Keratinocyte (primary cell): Measurements from ENCODE around the gene IFNL2. TPM values are rescaled to one million over a fixed set of nuclear protein-coding genes. Genes with fewer than 3 reads are reported as not detected.

Experiments
- DNase-seq: peaks from one replicate; pipeline ENCODE4 v3.0.0-alpha.2; 2011; ENCODE audit warnings: low read depth, missing footprints, low spot score
- FAIRE-seq: peaks from 2 replicates; lab custom pipeline; 2011; peaks lifted over from hg19 to GRCh38; lab: Jason Lieb, UNC
- H2AFZ ChIP-seq: 2 replicates; pipeline ENCODE4 v1.6.0; 2012; ENCODE audit warnings: low read length, control low read depth, inconsistent platforms; ENCODE audit not compliant: control insufficient read depth
- H3K27ac ChIP-seq: 2 replicates; pipeline ENCODE4 v1.5.1; 2011; ENCODE audit warnings: low read length; ENCODE audit not compliant: control insufficient read depth, insufficient read depth
- H3K27me3 ChIP-seq: 3 replicates; pipeline ENCODE4 v1.6.0; 2011; ENCODE audit warnings: low read length; ENCODE audit not compliant: control insufficient read depth, insufficient read depth; ENCODE audit errors: extremely low read depth
- H3K36me3 ChIP-seq, 2 experiments: 2 replicates in 1 of 2; 3 replicates in 1 of 2; pipeline ENCODE4 v1.5.1; 2011; ENCODE audit warnings: low read length in 2 of 2, mild to moderate bottlenecking in 1 of 2; ENCODE audit not compliant: control insufficient read depth in 2 of 2, insufficient read depth in 2 of 2; ENCODE audit errors: extremely low read depth in 1 of 2
- H3K4me1 ChIP-seq: 3 replicates; pipeline ENCODE4 v1.5.1; 2011; ENCODE audit warnings: low read length; ENCODE audit not compliant: control insufficient read depth, insufficient read depth; ENCODE audit errors: extremely low read depth
- H3K4me2 ChIP-seq: 3 replicates; pipeline ENCODE4 v1.6.0; 2011; ENCODE audit warnings: low read depth, low read length; ENCODE audit not compliant: control insufficient read depth, insufficient read depth; ENCODE audit errors: extremely low read depth
- H3K4me3 ChIP-seq, 3 experiments: fragments of 200-600 bp in 1 of 3; sonication (generic) in 1 of 3; 2 replicates in 2 of 3; 3 replicates in 1 of 3; pipeline ENCODE4 v1.5.1; 2011 to 2016; ENCODE audit warnings: low read length in 3 of 3, mild to moderate bottlenecking in 3 of 3, control low read depth in 2 of 3, inconsistent platforms in 1 of 3, low read depth in 1 of 3, mixed read lengths in 1 of 3, mixed run types in 1 of 3, moderate library complexity in 1 of 3; ENCODE audit not compliant: control insufficient read depth in 2 of 3, insufficient read depth in 2 of 3; ENCODE audit errors: extremely low read depth in 1 of 3
- H3K79me2 ChIP-seq: 2 replicates; pipeline ENCODE4 v1.6.0; 2012; ENCODE audit warnings: low read length; ENCODE audit not compliant: control insufficient read depth, insufficient read depth
- H3K9ac ChIP-seq: 3 replicates; pipeline ENCODE4 v1.6.0; 2011; ENCODE audit warnings: low read length; ENCODE audit not compliant: control insufficient read depth, insufficient read depth; ENCODE audit errors: extremely low read depth
- H3K9me1 ChIP-seq: 3 replicates; pipeline ENCODE4 v1.6.0; 2011; ENCODE audit warnings: low read length; ENCODE audit not compliant: control insufficient read depth, insufficient read depth; ENCODE audit errors: extremely low read depth
- H3K9me3 ChIP-seq: 2 replicates; pipeline ENCODE4 v1.5.1; 2012; ENCODE audit warnings: low read depth, low read length; ENCODE audit not compliant: control insufficient read depth
- H4K20me1 ChIP-seq: 3 replicates; pipeline ENCODE4 v1.6.0; 2011; ENCODE audit warnings: low read length; ENCODE audit not compliant: control insufficient read depth, insufficient read depth; ENCODE audit errors: extremely low read depth
- EZH2 ChIP-seq: IDR thresholded peaks from one replicate; pipeline ENCODE4 v1.6.1; 2012; ENCODE audit warnings: inconsistent platforms, mild to moderate bottlenecking, low read length, moderate library complexity
- dilution Hi-C: fragments of 300-500 bp; cut with MboI; formaldehyde crosslinking; loops from one replicate; pipeline ENCODE4 v1.7.0; 2020; ENCODE audit warnings: low sequenced_read_pairs; ENCODE audit not compliant: extremely low pct_ligation_motif_present
- polyA plus RNA-seq, 5 experiments: library from polyadenylated mRNA; depleted of rRNA in 3 of 5; stranded (reverse) in 3 of 5; stranded (forward) in 1 of 5; unstranded in 1 of 5; fragments of >200 nt; gene quantifications; 1 replicate in 1 of 5; 2 replicates in 3 of 5; 3 replicates in 1 of 5; pipeline versions ENCODE4 v1.2.1 to v1.2.3, GENCODE V29; 2011 to 2012; ENCODE audit warnings: missing spikeins in 2 of 5, low read depth in 1 of 5, low replicate concordance in 1 of 5
- TF ChIP-seq, protein P1 (sequence below), 3 experiments: IDR thresholded peaks in 1 of 3; conservative IDR thresholded peaks in 1 of 3; optimal IDR thresholded peaks in 1 of 3; 2 replicates in 2 of 3; 3 replicates in 1 of 3; pipeline versions ENCODE3 to v1.5.1; 2011; ENCODE audit warnings: low read length in 3 of 3, mild to moderate bottlenecking in 3 of 3, moderate library complexity in 2 of 3, control low read depth in 1 of 3, inconsistent platforms in 1 of 3; ENCODE audit not compliant: insufficient read depth in 2 of 3; ENCODE audit errors: extremely low read depth in 1 of 3

The IFNL2 gene
- polyA plus RNA-seq, 1 donor (not counting 4 experiments of a cell fraction or from before 2014, with no cell fraction given): not detected

DNA sequence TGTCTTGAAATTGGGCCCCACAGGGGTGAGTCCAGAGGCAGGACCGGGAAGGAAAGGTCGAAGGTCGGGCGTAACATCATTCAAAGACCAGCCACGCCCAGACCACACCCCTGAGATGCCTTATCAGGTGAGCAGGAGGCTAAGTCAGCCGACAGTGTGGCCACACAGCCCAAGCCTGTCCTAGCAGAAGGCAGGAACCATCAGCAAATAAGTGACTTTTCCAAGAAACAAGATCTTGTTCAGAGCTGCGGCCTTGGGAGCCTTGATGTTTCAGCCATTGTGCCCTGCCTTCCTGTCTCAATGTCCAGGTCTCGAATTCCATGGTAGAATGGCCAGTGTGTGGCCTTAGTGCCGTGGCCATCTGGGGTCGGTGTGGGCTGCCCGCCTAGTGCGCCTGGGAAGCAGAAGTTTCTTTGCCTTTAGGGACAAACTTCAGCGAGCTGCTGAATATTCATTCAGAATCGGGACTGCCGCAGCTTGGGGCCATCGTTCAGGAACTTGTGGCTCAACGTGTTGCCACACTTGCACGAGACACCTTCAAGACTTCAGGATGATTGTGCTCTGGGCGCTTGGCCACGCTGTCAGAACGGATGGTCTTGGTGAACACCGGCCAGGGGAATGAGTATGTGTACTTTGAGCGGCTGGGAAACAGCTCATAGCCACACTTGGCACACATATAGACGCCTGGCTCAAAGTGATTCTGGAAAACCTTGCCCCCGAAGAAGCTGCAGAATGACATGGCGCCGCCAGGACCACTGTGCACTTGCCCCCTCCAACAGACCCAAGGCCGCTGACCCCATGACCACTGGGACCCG lies 13.5 kb upstream of the IFNL2 start:
- Histone ChIP-seq H3K36me3 (no peaks in the 10 kb centered on the region), H4K20me1 (no peaks in the 10 kb centered on the region), H3K9me3 (no peaks in the 10 kb centered on the region), H3K27me3 (no peaks in the 10 kb centered on the region), H3K4me1 (no peaks in the 10 kb centered on the region), H3K9me1 (no peaks in the 10 kb centered on the region), H3K4me2 (no peak overlapping the region), H3K4me3 (no peak overlapping the region), H3K27ac (no peak overlapping the region), H2AFZ (no peak overlapping the region), H3K9ac (no peak overlapping the region), H3K79me2 (no peaks in the 10 kb centered on the region)
- dilution Hi-C loops: no loop called here
- TF ChIP-seq EZH2: no peak
- TF ChIP-seq, protein P1, sequence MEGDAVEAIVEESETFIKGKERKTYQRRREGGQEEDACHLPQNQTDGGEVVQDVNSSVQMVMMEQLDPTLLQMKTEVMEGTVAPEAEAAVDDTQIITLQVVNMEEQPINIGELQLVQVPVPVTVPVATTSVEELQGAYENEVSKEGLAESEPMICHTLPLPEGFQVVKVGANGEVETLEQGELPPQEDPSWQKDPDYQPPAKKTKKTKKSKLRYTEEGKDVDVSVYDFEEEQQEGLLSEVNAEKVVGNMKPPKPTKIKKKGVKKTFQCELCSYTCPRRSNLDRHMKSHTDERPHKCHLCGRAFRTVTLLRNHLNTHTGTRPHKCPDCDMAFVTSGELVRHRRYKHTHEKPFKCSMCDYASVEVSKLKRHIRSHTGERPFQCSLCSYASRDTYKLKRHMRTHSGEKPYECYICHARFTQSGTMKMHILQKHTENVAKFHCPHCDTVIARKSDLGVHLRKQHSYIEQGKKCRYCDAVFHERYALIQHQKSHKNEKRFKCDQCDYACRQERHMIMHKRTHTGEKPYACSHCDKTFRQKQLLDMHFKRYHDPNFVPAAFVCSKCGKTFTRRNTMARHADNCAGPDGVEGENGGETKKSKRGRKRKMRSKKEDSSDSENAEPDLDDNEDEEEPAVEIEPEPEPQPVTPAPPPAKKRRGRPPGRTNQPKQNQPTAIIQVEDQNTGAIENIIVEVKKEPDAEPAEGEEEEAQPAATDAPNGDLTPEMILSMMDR (optimal IDR thresholded peaks at IDR 0.05 in 1 of 3, IDR thresholded peaks at IDR 0.05 in 1 of 3, conservative IDR thresholded peaks at IDR 0.05 in 1 of 3; ENCODE audit: extremely low read depth in 1 of 3, insufficient read depth in 2 of 3, low read length in 3 of 3): no peak
- no peak for DNase-seq
- FAIRE-seq: no peak

DNA sequence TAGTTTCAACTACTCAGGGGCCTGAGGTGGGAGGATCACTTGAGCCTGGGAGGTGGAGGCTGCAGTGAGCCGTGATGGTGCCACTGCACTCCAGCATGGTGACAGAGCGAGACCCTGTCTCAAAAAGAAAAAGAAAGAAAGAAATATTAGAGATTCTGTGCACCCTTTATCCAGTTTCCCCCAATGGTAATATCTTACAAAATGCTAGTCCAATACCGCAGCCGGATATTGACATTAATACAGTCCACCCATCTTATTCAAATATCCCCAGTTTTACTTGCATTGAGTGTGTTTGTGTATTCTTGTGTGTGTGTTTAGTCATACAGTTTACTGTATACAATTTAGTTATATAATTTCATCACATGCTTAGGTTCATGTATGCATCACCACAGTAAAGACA lies 11.0 kb upstream of the IFNL2 start:
- dilution Hi-C loops: no loop called here
- no peak for FAIRE-seq

More for the DNA sequence above, 11.0 kb upstream of the IFNL2 start:
- Histone ChIP-seq H3K9me3 (no peaks in the 10 kb centered on the region), H3K4me2 (no peak overlapping the region), H3K9ac (no peak overlapping the region), H3K36me3 (no peaks in the 10 kb centered on the region), H4K20me1 (no peaks in the 10 kb centered on the region), H3K27me3 (no peaks in the 10 kb centered on the region), H3K27ac (no peak overlapping the region), H3K79me2 (no peaks in the 10 kb centered on the region), H3K9me1 (no peaks in the 10 kb centered on the region), H3K4me3 (no peak overlapping the region), H2AFZ (no peak overlapping the region), H3K4me1 (no peaks in the 10 kb centered on the region)
- TF ChIP-seq EZH2: no peak
- TF ChIP-seq, protein P1 (optimal IDR thresholded peaks at IDR 0.05 in 1 of 3, IDR thresholded peaks at IDR 0.05 in 1 of 3, conservative IDR thresholded peaks at IDR 0.05 in 1 of 3; ENCODE audit: extremely low read depth in 1 of 3, insufficient read depth in 2 of 3, low read length in 3 of 3): no peak
- no peak for DNase-seq
